Sigmoid colon (tissue), 4 donors: ENCODE results near the gene NOC2L.

ENCODE experiments used
- EP300 ChIP-seq, 4 donors: sonication (generic); formaldehyde crosslinking; IDR thresholded peaks; one replicate each; pipeline ENCODE4 v1.6.1; 2017; ENCODE audit warnings: antibody characterized with exemption in 4 of 4
- POLR2A ChIP-seq, 2 donors: fragments of 450-650 bp; IDR thresholded peaks; one replicate each; pipeline ENCODE4 v1.6.1; 2016; ENCODE audit warnings: antibody characterized with exemption in 2 of 2, mild to moderate bottlenecking in 2 of 2, moderate library complexity in 2 of 2
- TF ChIP-seq, protein P1 (sequence below), 4 experiments: fragments of 450-650 bp in 3 of 4; fragments of 200-600 bp in 1 of 4; IDR thresholded peaks; one replicate each; pipeline ENCODE4 v1.5.1; 2016 to 2019; ENCODE audit warnings: antibody characterized with exemption in 4 of 4, mild to moderate bottlenecking in 3 of 4, moderate library complexity in 2 of 4

DNA sequence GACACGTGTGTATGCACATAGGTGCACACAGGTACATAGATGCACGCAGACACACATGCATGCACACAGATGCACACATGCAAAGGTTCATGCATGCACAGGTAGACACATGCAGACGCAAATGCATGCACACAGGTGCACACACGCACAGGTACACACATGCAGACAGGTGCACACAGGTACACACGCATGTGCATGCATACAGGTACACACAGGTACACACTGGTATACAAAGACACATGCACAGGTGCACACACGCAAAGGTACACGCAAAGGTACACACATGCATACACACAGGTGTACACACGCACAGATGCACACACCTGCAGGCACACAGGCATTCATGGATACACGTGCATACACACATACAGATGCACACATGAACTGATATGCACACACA is 8.8 kb downstream of the NOC2L start:
- TF ChIP-seq EP300 (IDR thresholded peaks at IDR 0.05) (no peak), POLR2A (IDR thresholded peaks at IDR 0.05) (no peak)
- TF ChIP-seq, protein P1, sequence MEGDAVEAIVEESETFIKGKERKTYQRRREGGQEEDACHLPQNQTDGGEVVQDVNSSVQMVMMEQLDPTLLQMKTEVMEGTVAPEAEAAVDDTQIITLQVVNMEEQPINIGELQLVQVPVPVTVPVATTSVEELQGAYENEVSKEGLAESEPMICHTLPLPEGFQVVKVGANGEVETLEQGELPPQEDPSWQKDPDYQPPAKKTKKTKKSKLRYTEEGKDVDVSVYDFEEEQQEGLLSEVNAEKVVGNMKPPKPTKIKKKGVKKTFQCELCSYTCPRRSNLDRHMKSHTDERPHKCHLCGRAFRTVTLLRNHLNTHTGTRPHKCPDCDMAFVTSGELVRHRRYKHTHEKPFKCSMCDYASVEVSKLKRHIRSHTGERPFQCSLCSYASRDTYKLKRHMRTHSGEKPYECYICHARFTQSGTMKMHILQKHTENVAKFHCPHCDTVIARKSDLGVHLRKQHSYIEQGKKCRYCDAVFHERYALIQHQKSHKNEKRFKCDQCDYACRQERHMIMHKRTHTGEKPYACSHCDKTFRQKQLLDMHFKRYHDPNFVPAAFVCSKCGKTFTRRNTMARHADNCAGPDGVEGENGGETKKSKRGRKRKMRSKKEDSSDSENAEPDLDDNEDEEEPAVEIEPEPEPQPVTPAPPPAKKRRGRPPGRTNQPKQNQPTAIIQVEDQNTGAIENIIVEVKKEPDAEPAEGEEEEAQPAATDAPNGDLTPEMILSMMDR (IDR thresholded peaks at IDR 0.05) = no peak
